Mesenchymal stem cell (in vitro differentiated cells and primary cell): ENCODE data around the gene TRPM3.

Source experiments
- DNase-seq: peaks from one replicate; pipeline ENCODE4 v3.0.0-alpha.2; 2013
- H2AFZ ChIP-seq: one replicate; pipeline ENCODE4 v1.6.1; 2013; ENCODE audit warnings: low read depth, mild to moderate bottlenecking, control low read depth, inconsistent platforms, low read length, moderate library complexity
- H2AK5ac ChIP-seq: 2 replicates; pipeline ENCODE4 v1.6.1; 2013; ENCODE audit warnings: low read length, moderate library complexity, mild to moderate bottlenecking, inconsistent platforms; ENCODE audit not compliant: severe bottlenecking
- H2BK120ac ChIP-seq: one replicate; pipeline ENCODE4 v1.6.1; 2013; ENCODE audit warnings: low read depth, mild to moderate bottlenecking, inconsistent platforms, low read length, moderate library complexity
- H2BK12ac ChIP-seq, 2 experiments: one replicate each; pipeline ENCODE4 v1.6.1; 2013; ENCODE audit warnings: inconsistent platforms in 2 of 2, low read length in 2 of 2, mild to moderate bottlenecking in 2 of 2, moderate library complexity in 2 of 2, control low read depth in 1 of 2
- H2BK15ac ChIP-seq: one replicate; pipeline ENCODE4 v1.6.1; 2013; ENCODE audit warnings: mild to moderate bottlenecking, low read depth, inconsistent platforms; ENCODE audit not compliant: poor library complexity, severe bottlenecking
- H2BK5ac ChIP-seq: 2 replicates; pipeline ENCODE4 v1.6.1; 2013; ENCODE audit warnings: low read depth, mild to moderate bottlenecking, low read length, control low read depth, inconsistent platforms; ENCODE audit not compliant: poor library complexity, severe bottlenecking
- H3K14ac ChIP-seq, 2 experiments: one replicate each; pipeline ENCODE4 v1.6.1; 2013; ENCODE audit warnings: inconsistent platforms in 2 of 2, low read length in 2 of 2, control low read depth in 1 of 2, mild to moderate bottlenecking in 1 of 2, moderate library complexity in 1 of 2
- H3K18ac ChIP-seq, 2 experiments: one replicate each; pipeline ENCODE4 v1.6.1; 2013; ENCODE audit warnings: inconsistent platforms in 2 of 2, low read length in 2 of 2, control low read depth in 1 of 2, low read depth in 1 of 2, mild to moderate bottlenecking in 1 of 2
- H3K23ac ChIP-seq, 2 experiments: one replicate each; pipeline ENCODE4 v1.6.1; 2013; ENCODE audit warnings: inconsistent platforms in 2 of 2, low read length in 2 of 2, mild to moderate bottlenecking in 2 of 2, moderate library complexity in 2 of 2, control low read depth in 1 of 2
- H3K27ac ChIP-seq: 2 replicates; pipeline ENCODE4 v1.5.1; 2013; ENCODE audit warnings: mild to moderate bottlenecking, moderate library complexity, low read length, control low read depth, inconsistent platforms; ENCODE audit not compliant: poor library complexity, severe bottlenecking
- H3K27me3 ChIP-seq, 2 experiments: 2 replicates each; pipeline versions ENCODE4 v1.6.1 to v1.7.0; 2013; ENCODE audit warnings: low read length in 2 of 2, mild to moderate bottlenecking in 2 of 2, moderate library complexity in 2 of 2, control low read depth in 1 of 2, inconsistent platforms in 1 of 2; ENCODE audit not compliant: control insufficient read depth in 1 of 2, insufficient read depth in 1 of 2
- H3K36me3 ChIP-seq, 2 experiments: 2 replicates each; pipeline versions ENCODE4 v1.6.1 to v1.7.0; 2013; ENCODE audit warnings: low read length in 2 of 2, control low read depth in 1 of 2, inconsistent platforms in 1 of 2, low read depth in 1 of 2, mild to moderate bottlenecking in 1 of 2; ENCODE audit not compliant: insufficient read depth in 2 of 2, control insufficient read depth in 1 of 2
- H3K4ac ChIP-seq, 2 experiments: one replicate each; pipeline ENCODE4 v1.6.1; 2013; ENCODE audit warnings: inconsistent platforms in 2 of 2, low read length in 2 of 2, mild to moderate bottlenecking in 2 of 2, moderate library complexity in 2 of 2, control low read depth in 1 of 2, low read depth in 1 of 2
- H3K4me1 ChIP-seq: 2 replicates; pipeline ENCODE4 v1.6.1; 2013; ENCODE audit warnings: low read depth, low read length, control low read depth; ENCODE audit not compliant: control insufficient read depth, insufficient read depth
- H3K4me2 ChIP-seq: 2 replicates; pipeline ENCODE4 v1.6.1; 2013; ENCODE audit warnings: low read length, mild to moderate bottlenecking, inconsistent platforms; ENCODE audit not compliant: poor library complexity, severe bottlenecking
- H3K4me3 ChIP-seq, 2 experiments: 2 replicates each; pipeline versions ENCODE4 v1.5.1 to v1.7.0; 2013; ENCODE audit warnings: low read length in 2 of 2, mild to moderate bottlenecking in 2 of 2, control low read depth in 1 of 2, low read depth in 1 of 2; ENCODE audit not compliant: insufficient read depth in 1 of 2
- H3K79me1 ChIP-seq: replicated peaks from 2 replicates; pipeline ENCODE4 v1.6.1; 2013; ENCODE audit warnings: mild to moderate bottlenecking, control low read depth, low read length, inconsistent platforms; ENCODE audit not compliant: poor library complexity, severe bottlenecking
- H3K9ac ChIP-seq: 2 replicates; pipeline ENCODE4 v1.7.0; 2013; ENCODE audit warnings: mild to moderate bottlenecking, low read length, moderate library complexity
- H3K9me3 ChIP-seq: 2 replicates; pipeline ENCODE4 v1.7.0; 2013; ENCODE audit warnings: mild to moderate bottlenecking, low read length; ENCODE audit not compliant: control insufficient read depth
- H4K8ac ChIP-seq: one replicate; pipeline ENCODE4 v1.6.1; 2013; ENCODE audit warnings: inconsistent platforms, mild to moderate bottlenecking, low read length, moderate library complexity
- H4K91ac ChIP-seq: one replicate; pipeline ENCODE4 v1.6.1; 2013; ENCODE audit warnings: mild to moderate bottlenecking, low read length, inconsistent platforms
- WGBS: methylation state at CpG from one replicate; pipeline ENCODE4 v1.1.7; 2013; ENCODE audit warnings: mixed read lengths; 5-methylcytosine and 5-hydroxymethylcytosine counted together

The TRPM3 gene

GRCh38 chr9:70753311-70753710, 368.1 kb downstream of the TRPM3 start:
- no peaks in the 10 kb centered on the region for H3K27me3 ChIP-seq
- H3K4ac ChIP-seq: no peak overlapping the region
- no peak overlapping the region for H2BK120ac ChIP-seq
- no peak overlapping the region for H3K23ac ChIP-seq
- no peak overlapping the region for H3K27ac ChIP-seq
- no peak overlapping the region for H2BK12ac ChIP-seq
- no peak overlapping the region for H3K9ac ChIP-seq
- H4K8ac ChIP-seq: no peak overlapping the region
- H2BK5ac ChIP-seq: no peak overlapping the region
- H4K91ac ChIP-seq: no peak overlapping the region
- H3K79me1 ChIP-seq: no peaks in the 10 kb centered on the region
- no peak overlapping the region for H2BK15ac ChIP-seq
- H3K18ac ChIP-seq: no peak overlapping the region
- H3K14ac ChIP-seq: no peak overlapping the region
- H3K4me3 ChIP-seq: no peak overlapping the region
- no peak overlapping the region for H2AK5ac ChIP-seq
- DNase-seq: no peak
- H3K4me2 ChIP-seq: no peak overlapping the region
- 67% methylated on average over 4 of the region's 4 CpGs for WGBS
- no peak overlapping the region for H2AFZ ChIP-seq
- H3K9me3 ChIP-seq: no peaks in the 10 kb centered on the region
- no peaks in the 10 kb centered on the region for H3K36me3 ChIP-seq
- H3K4me1 ChIP-seq: no peaks in the 10 kb centered on the region

DNA sequence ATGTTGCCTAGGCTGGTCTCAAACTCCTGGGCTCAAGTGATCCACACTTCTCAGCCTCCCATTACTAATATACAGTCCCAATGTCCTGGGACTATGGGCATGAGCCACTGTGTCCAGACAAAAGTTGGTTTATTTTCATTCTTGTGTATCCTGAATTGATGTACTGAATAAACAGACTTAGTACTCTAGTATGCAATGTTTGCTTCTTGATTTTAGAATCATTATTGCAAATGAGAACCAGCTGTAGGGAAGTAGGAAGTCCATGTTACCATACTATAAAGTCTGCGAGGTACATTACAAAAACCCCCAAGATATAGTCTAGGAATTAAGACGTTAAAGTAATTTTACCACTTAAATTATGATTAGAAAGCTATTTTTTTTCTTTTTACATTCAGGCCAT, 372.4 kb downstream of the TRPM3 start:
- no peak overlapping the region for H3K18ac ChIP-seq
- no peak overlapping the region for H3K23ac ChIP-seq
- no peaks in the 10 kb centered on the region for H3K27me3 ChIP-seq
- no peak overlapping the region for H2BK12ac ChIP-seq
- H3K9me3 ChIP-seq: no peaks in the 10 kb centered on the region
- no peak overlapping the region for H3K4ac ChIP-seq
- H3K27ac ChIP-seq: no peak overlapping the region
- no peak overlapping the region for H3K4me2 ChIP-seq
- H4K91ac ChIP-seq: no peak overlapping the region
- H2BK120ac ChIP-seq: no peak overlapping the region
- H3K14ac ChIP-seq: no peak overlapping the region
- H3K4me3 ChIP-seq: no peak overlapping the region
- no peak for DNase-seq
- H2BK15ac ChIP-seq: no peak overlapping the region
- H3K9ac ChIP-seq: no peak overlapping the region
- no CpG with 5 or more reads among the region's 2 CpGs for WGBS
- no peaks in the 10 kb centered on the region for H3K4me1 ChIP-seq
- no peaks in the 10 kb centered on the region for H3K79me1 ChIP-seq
- no peak overlapping the region for H2BK5ac ChIP-seq
- no peak overlapping the region for H2AFZ ChIP-seq
- no peak overlapping the region for H4K8ac ChIP-seq
- H2AK5ac ChIP-seq: no peak overlapping the region
- no peaks in the 10 kb centered on the region for H3K36me3 ChIP-seq

DNA sequence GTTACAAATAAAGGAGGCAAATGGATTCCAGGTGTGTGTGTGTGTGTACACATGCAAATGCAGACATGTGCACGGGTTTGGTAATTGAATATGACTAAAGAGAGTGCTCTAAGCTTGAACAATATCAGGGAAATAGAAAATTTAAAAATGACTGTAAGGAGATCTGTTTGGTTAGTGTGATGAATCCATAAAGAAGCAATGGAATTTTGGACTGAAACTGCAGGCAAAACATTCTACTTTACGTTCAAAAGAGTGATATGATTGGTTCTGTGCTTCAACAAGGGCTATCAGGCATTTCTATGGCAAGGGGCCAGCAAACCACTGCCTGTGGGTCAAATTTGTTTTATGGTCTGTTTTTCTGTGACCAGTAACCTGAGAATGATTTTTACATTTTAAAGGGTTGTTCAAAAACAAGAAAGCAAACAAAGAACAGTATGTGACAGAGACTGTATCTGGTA, 374.1 kb downstream of the TRPM3 start:
- H3K79me1 ChIP-seq: no peaks in the 10 kb centered on the region
- no peak overlapping the region for H3K18ac ChIP-seq
- no peaks in the 10 kb centered on the region for H3K4me1 ChIP-seq
- no peak overlapping the region for H3K9ac ChIP-seq
- no peak overlapping the region for H2BK12ac ChIP-seq
- H3K4me2 ChIP-seq: no peak overlapping the region
- no peak overlapping the region for H3K23ac ChIP-seq
- no peaks in the 10 kb centered on the region for H3K36me3 ChIP-seq
- H3K27ac ChIP-seq: no peak overlapping the region
- no peak overlapping the region for H4K8ac ChIP-seq
- DNase-seq: no peak
- H3K14ac ChIP-seq: no peak overlapping the region
- no peak overlapping the region for H3K4ac ChIP-seq
- H3K27me3 ChIP-seq: no peaks in the 10 kb centered on the region
- H3K9me3 ChIP-seq: no peaks in the 10 kb centered on the region
- H2BK5ac ChIP-seq: no peak overlapping the region
- H3K4me3 ChIP-seq: no peak overlapping the region
- H2BK120ac ChIP-seq: no peak overlapping the region
- no peak overlapping the region for H2AFZ ChIP-seq
- no peak overlapping the region for H4K91ac ChIP-seq
- no peak overlapping the region for H2AK5ac ChIP-seq
- WGBS: 35% methylated on average over 2 of the region's 2 CpGs
- H2BK15ac ChIP-seq: no peak overlapping the region

- H3K23ac ChIP-seq: no peak overlapping the region
- no peak overlapping the region for H3K9ac ChIP-seq
- H3K27ac ChIP-seq: no peak overlapping the region
- no peak overlapping the region for H4K8ac ChIP-seq
- H3K4me1 ChIP-seq: no peaks in the 10 kb centered on the region
- no peak overlapping the region for H2AK5ac ChIP-seq
- no peak overlapping the region for H2BK5ac ChIP-seq
- no peaks in the 10 kb centered on the region for H3K36me3 ChIP-seq
- no peak overlapping the region for H3K14ac ChIP-seq
- H2BK15ac ChIP-seq: no peak overlapping the region
- H2AFZ ChIP-seq: no peak overlapping the region
- H3K79me1 ChIP-seq: no peaks in the 10 kb centered on the region
- no peak overlapping the region for H3K4me2 ChIP-seq
- no peak for DNase-seq
- no peak overlapping the region for H3K4ac ChIP-seq
- no peak overlapping the region for H3K18ac ChIP-seq
- no peak overlapping the region for H4K91ac ChIP-seq
- H3K9me3 ChIP-seq: no peaks in the 10 kb centered on the region
- H2BK12ac ChIP-seq: no peak overlapping the region
- H2BK120ac ChIP-seq: no peak overlapping the region
- no peak overlapping the region for H3K4me3 ChIP-seq
- no peaks in the 10 kb centered on the region for H3K27me3 ChIP-seq
Observed at GRCh38 chr9:70746760-70747159, 374.7 kb downstream of the TRPM3 start.
